IMR-90 (cell line): ENCODE data around the gene CHMP3. TPM values are rescaled to one million over a fixed set of nuclear protein-coding genes. Genes with fewer than 3 reads are reported as not detected.

ENCODE experiments used
- ATAC-seq: fragments of 200-7000 bp; cut with Tn5 transposase; 2 replicates; pipeline ENCODE4 v1.9.1; 2020; ENCODE audit warnings: low read depth, mild to moderate bottlenecking, moderate library complexity
- BruUV-seq: library from RNA; stranded (reverse); fragments of 400-500 nt; replicated peaks from 2 replicates; lab custom pipeline; 2021; lab: Mats Ljungman, UMichigan
- CTCF ChIA-PET: fragments of 300-600 bp; formaldehyde crosslinking; extraction: SDS; loops from one replicate; lab custom pipeline; 2021; ENCODE audit warnings: antibody characterized with exemption; lab: Yijun Ruan, JAX
- POLR2A ChIA-PET: fragments of 300-600 bp; sonication (Branson Sonifier 250); formaldehyde crosslinking; loops from one replicate; lab custom pipeline; 2022; ENCODE audit warnings: antibody characterized with exemption; ENCODE audit not compliant: unreplicated experiment; lab: Charles Lee
- DNase-seq: peaks from one replicate; pipeline ENCODE4 v3.0.0; 2013
- H2AFZ ChIP-seq: replicated peaks from 2 replicates; pipeline ENCODE3; 2013; ENCODE audit warnings: low read length, mild to moderate bottlenecking; ENCODE audit not compliant: poor library complexity
- H2AK5ac ChIP-seq: 2 replicates; pipeline ENCODE4 v1.6.1; 2013; ENCODE audit warnings: low read depth, low read length, inconsistent platforms
- H2AK9ac ChIP-seq: replicated peaks from 2 replicates; pipeline ENCODE3; 2013; ENCODE audit warnings: mild to moderate bottlenecking, low read depth, low read length, moderate library complexity; ENCODE audit not compliant: poor library complexity
- H2BK120ac ChIP-seq: 2 replicates; pipeline ENCODE4 v1.6.1; 2013; ENCODE audit warnings: low read depth, low read length, inconsistent platforms
- H2BK15ac ChIP-seq: 3 replicates; pipeline ENCODE4 v1.6.1; 2013; ENCODE audit warnings: low read depth, low read length, inconsistent platforms
- H2BK20ac ChIP-seq: 2 replicates; pipeline ENCODE4 v1.6.1; 2013; ENCODE audit warnings: low read depth, mild to moderate bottlenecking, inconsistent platforms, low read length, moderate library complexity
- H2BK5ac ChIP-seq: 2 replicates; pipeline ENCODE4 v1.6.1; 2013; ENCODE audit warnings: mild to moderate bottlenecking, low read depth, low read length, inconsistent platforms; ENCODE audit not compliant: poor library complexity, severe bottlenecking
- H3K14ac ChIP-seq: replicated peaks from 2 replicates; pipeline ENCODE4 v1.6.1; 2013; ENCODE audit warnings: low read depth, low read length, inconsistent platforms
- H3K18ac ChIP-seq: 2 replicates; pipeline ENCODE4 v1.6.1; 2013; ENCODE audit warnings: low read depth, low read length, control low read depth
- H3K23ac ChIP-seq: 2 replicates; pipeline ENCODE4 v1.6.1; 2013; ENCODE audit warnings: low read depth, low read length, inconsistent platforms
- H3K27ac ChIP-seq: 2 replicates; pipeline ENCODE4 v1.5.1; 2013; ENCODE audit warnings: mild to moderate bottlenecking, control low read depth, low read length; ENCODE audit not compliant: insufficient read depth
- H3K27me3 ChIP-seq: 2 replicates; pipeline ENCODE4 v1.6.1; 2013; ENCODE audit warnings: low read length; ENCODE audit not compliant: control insufficient read depth, insufficient read depth
- H3K36me3 ChIP-seq: 2 replicates; pipeline ENCODE4 v1.6.1; 2013; ENCODE audit warnings: low read length, mixed read lengths; ENCODE audit not compliant: control insufficient read depth, insufficient read depth
- H3K4ac ChIP-seq: 2 replicates; pipeline ENCODE4 v1.6.1; 2013; ENCODE audit warnings: low read depth, low read length, inconsistent platforms
- H3K4me1 ChIP-seq: 2 replicates; pipeline ENCODE4 v1.6.1; 2013; ENCODE audit warnings: low read length, mixed read lengths; ENCODE audit not compliant: control insufficient read depth, insufficient read depth
- H3K4me2 ChIP-seq: 2 replicates; pipeline ENCODE4 v1.6.1; 2013; ENCODE audit warnings: low read depth, mild to moderate bottlenecking, control low read depth, low read length, moderate library complexity
- H3K4me3 ChIP-seq: 2 replicates; pipeline ENCODE4 v1.5.1; 2013; ENCODE audit warnings: low read depth, mild to moderate bottlenecking, control low read depth, low read length, moderate library complexity; ENCODE audit not compliant: insufficient read depth
- H3K56ac ChIP-seq: 2 replicates; pipeline ENCODE4 v1.6.1; 2013; ENCODE audit warnings: low read length, inconsistent platforms; ENCODE audit not compliant: insufficient read depth; ENCODE audit errors: extremely low read depth
- H3K79me1 ChIP-seq, 2 experiments: 2 replicates each; pipeline ENCODE4 v1.6.1; 2013; ENCODE audit warnings: low read length in 2 of 2, inconsistent platforms in 1 of 2, low read depth in 1 of 2
- H3K9ac ChIP-seq: 2 replicates; pipeline ENCODE4 v1.6.1; 2013; ENCODE audit warnings: low read depth, low read length, control low read depth
- H3K9me1 ChIP-seq: 2 replicates; pipeline ENCODE4 v1.6.1; 2013; ENCODE audit warnings: low read length, inconsistent platforms; ENCODE audit not compliant: insufficient read depth
- H3K9me3 ChIP-seq: 2 replicates; pipeline ENCODE4 v1.6.1; 2013; ENCODE audit warnings: low read length; ENCODE audit not compliant: control insufficient read depth, insufficient read depth
- H4K20me1 ChIP-seq: 2 replicates; pipeline ENCODE4 v1.6.1; 2013; ENCODE audit warnings: low read length, inconsistent platforms; ENCODE audit not compliant: insufficient read depth
- H4K5ac ChIP-seq: 2 replicates; pipeline ENCODE4 v1.6.1; 2013; ENCODE audit warnings: mild to moderate bottlenecking, low read depth, low read length, control low read depth
- H4K8ac ChIP-seq, 2 experiments: 2 replicates each; pipeline ENCODE4 v1.6.1; 2013; ENCODE audit warnings: low read depth in 2 of 2, low read length in 2 of 2, control low read depth in 1 of 2, inconsistent platforms in 1 of 2
- H4K91ac ChIP-seq: 2 replicates; pipeline ENCODE4 v1.6.1; 2013; ENCODE audit warnings: low read depth, low read length, inconsistent platforms; ENCODE audit not compliant: insufficient read depth
- BHLHE40 ChIP-seq: fragments of 150-350 bp; IDR thresholded peaks from 2 replicates; pipeline ENCODE4 v1.6.1; 2016; ENCODE audit warnings: mild to moderate bottlenecking, low read depth, low read length
- MAFK ChIP-seq: IDR thresholded peaks from 2 replicates; pipeline ENCODE4 v1.6.1; 2012; ENCODE audit warnings: low read depth, low read length, improper control_type of control experiment
- WGBS, 2 experiments: methylation state at CpG; one replicate each; pipeline versions ENCODE4 v1.1.5 to v1.1.7; 2013; ENCODE audit warnings: missing lambda C conversion rate in 2 of 2; ENCODE audit not compliant: insufficient read length in 1 of 2; ENCODE audit errors: extremely low coverage in 2 of 2; 5-methylcytosine and 5-hydroxymethylcytosine counted together
- dilution Hi-C: fragments of 300-500 bp; cut with HindIII; formaldehyde crosslinking; loops from one replicate; pipeline ENCODE4 v1.14.3; 2018; ENCODE audit warnings: low sequenced_read_pairs; ENCODE audit not compliant: unreplicated experiment
- in situ Hi-C: fragments of 300-500 bp; cut with MboI; formaldehyde crosslinking; loops from 3 replicates; pipeline ENCODE4 v1.14.3; 2019; ENCODE audit warnings: low sequenced_read_pairs, inconsistent platforms, mixed read lengths
- intact Hi-C: fragments of 100-400 bp; cut with micrococcal nuclease; formaldehyde crosslinking; loops from 2 replicates; pipeline ENCODE4 v1.10.0; 2022
- polyA plus RNA-seq, 3 experiments: library from polyadenylated mRNA; depleted of rRNA; stranded (reverse); fragments of >200 nt; gene quantifications; 2 replicates each; pipeline ENCODE4 v1.2.3, GENCODE V29; 2012; ENCODE audit warnings: low replicate concordance in 1 of 3
- total RNA-seq: library from RNA; depleted of rRNA; stranded (reverse); fragments of >200 nt; gene quantifications from 2 replicates; pipeline ENCODE4 v1.2.3, GENCODE V29; 2012
- TF ChIP-seq, protein P1 (sequence below): fragments of 150-350 bp; IDR thresholded peaks from 2 replicates; pipeline ENCODE4 v1.6.1; 2017; ENCODE audit warnings: mild to moderate bottlenecking, antibody characterized with exemption, low read length, low read depth
- TF ChIP-seq, protein P2 (sequence below): fragments of 150-350 bp; IDR thresholded peaks from 2 replicates; pipeline ENCODE4 v1.6.1; 2016; ENCODE audit warnings: low read depth, mild to moderate bottlenecking, low read length, moderate library complexity, borderline replicate concordance

The CHMP3 gene
- total and polyA plus RNA-seq, 2 of the 4 experiments (the other 2 are of a cell fraction), result 38.4 to 84.6 TPM

DNA sequence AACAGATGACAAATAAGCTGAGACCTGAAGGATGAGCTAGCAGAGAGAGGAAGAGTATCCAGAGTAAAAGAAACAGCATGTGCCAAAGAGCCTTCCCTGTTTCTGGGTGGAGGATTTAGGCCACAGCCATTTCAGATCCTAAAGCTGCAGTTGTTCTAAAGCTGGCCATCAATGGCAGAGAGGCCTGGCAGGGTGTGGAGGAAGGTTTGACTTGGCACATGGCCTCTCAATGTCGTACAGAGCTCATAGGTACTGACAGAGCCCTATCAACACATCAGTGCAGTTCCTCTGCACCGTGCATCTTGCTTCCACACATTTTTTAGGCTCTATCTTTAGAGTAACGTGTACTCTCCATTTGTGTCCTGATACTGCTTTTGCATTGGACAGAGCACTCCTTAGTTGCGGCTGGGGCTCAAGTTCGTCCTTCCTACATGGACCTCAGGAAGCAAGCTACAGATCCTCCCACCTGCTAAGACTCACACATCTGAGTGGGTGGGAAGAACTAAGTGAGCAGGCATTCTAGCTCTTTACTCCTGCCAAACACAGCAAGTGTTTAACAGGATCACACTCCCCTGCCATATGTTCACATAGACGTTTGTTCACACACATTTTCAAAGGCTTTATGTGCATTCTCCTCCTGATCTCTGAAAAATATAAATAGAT lies 3.0 kb upstream of the CHMP3 start:
- H3K9ac ChIP-seq, result no peak overlapping the region
- intact Hi-C loops (no loop called here), in situ Hi-C loops (loop anchor here (10.0 kb wide), 1 partner anchor 59 kb away; the partner anchor contains the start of gene RNF103), dilution Hi-C loops (no loop called here)
- H2AFZ ChIP-seq, result peak overlapping the region; percentile 48
- H2BK5ac ChIP-seq, result no peak overlapping the region
- H3K4me1 ChIP-seq, result peaks cover 2% of the 10 kb centered on the region
- H3K56ac ChIP-seq, result no peak overlapping the region
- H4K91ac ChIP-seq, result no peak overlapping the region
- no peak overlapping the region for H3K4me2 ChIP-seq
- TF ChIP-seq, protein P1, sequence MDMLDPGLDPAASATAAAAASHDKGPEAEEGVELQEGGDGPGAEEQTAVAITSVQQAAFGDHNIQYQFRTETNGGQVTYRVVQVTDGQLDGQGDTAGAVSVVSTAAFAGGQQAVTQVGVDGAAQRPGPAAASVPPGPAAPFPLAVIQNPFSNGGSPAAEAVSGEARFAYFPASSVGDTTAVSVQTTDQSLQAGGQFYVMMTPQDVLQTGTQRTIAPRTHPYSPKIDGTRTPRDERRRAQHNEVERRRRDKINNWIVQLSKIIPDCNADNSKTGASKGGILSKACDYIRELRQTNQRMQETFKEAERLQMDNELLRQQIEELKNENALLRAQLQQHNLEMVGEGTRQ, result no peak
- TF ChIP-seq MAFK, result no peak
- TF ChIP-seq, protein P2, sequence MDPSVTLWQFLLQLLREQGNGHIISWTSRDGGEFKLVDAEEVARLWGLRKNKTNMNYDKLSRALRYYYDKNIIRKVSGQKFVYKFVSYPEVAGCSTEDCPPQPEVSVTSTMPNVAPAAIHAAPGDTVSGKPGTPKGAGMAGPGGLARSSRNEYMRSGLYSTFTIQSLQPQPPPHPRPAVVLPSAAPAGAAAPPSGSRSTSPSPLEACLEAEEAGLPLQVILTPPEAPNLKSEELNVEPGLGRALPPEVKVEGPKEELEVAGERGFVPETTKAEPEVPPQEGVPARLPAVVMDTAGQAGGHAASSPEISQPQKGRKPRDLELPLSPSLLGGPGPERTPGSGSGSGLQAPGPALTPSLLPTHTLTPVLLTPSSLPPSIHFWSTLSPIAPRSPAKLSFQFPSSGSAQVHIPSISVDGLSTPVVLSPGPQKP, result no peak
- TF ChIP-seq BHLHE40, result no peak
- H4K20me1 ChIP-seq, result no peaks in the 10 kb centered on the region
- H3K4ac ChIP-seq, result no peak overlapping the region
- H4K5ac ChIP-seq, result no peak overlapping the region
- H2BK20ac ChIP-seq, result no peak overlapping the region
- H2AK5ac ChIP-seq, result no peak overlapping the region
- ChIA-PET CTCF (interaction anchor here (0.6 kb wide), 1 partner anchor 105 kb away, joined by 3 read pairs; no protein-coding TSS in a partner anchor), POLR2A (no interaction called here)
- H3K9me1 ChIP-seq, result no peaks in the 10 kb centered on the region; the same call in 1 of the 2 replicates
- no peak overlapping the region for H4K8ac ChIP-seq
- no peaks in the 10 kb centered on the region for H3K27me3 ChIP-seq
- WGBS, 2 experiments, result 40% methylated on average over 1 of the region's 6 CpGs; no CpG with 5 or more reads in 1 of the 2 experiments
- no peak overlapping the region for H3K4me3 ChIP-seq
- H3K18ac ChIP-seq, result no peak overlapping the region
- no peak overlapping the region for H2BK120ac ChIP-seq
- no peak overlapping the region for H3K14ac ChIP-seq
- H2BK15ac ChIP-seq, result no peak overlapping the region
- DNase-seq (peak; percentile 15), ATAC-seq (no peak)
- no peaks in the 10 kb centered on the region for H3K9me3 ChIP-seq
- no peak overlapping the region for H3K27ac ChIP-seq
- no peak overlapping the region for H2AK9ac ChIP-seq
- H3K23ac ChIP-seq, result no peak overlapping the region
- peaks cover 4 to 15% of the 10 kb centered on the region in 2 experiments; a peak in 3 of 4 replicates for H3K79me1 ChIP-seq
- no TSS peak for BruUV-seq
- no peaks in the 10 kb centered on the region for H3K36me3 ChIP-seq
